GM12875 (cell line): ENCODE measurements around the gene MPDZ.

Experiments used
- H3K4me3 ChIP-seq: one replicate; pipeline ENCODE4 v1.5.1; 2011; ENCODE audit warnings: low read depth, low read length, control low read depth
- TF ChIP-seq, protein P1 (sequence below): IDR thresholded peaks from 2 replicates; pipeline ENCODE4 v1.5.1; 2011; ENCODE audit warnings: low read depth, mild to moderate bottlenecking, control low read depth, inconsistent platforms, low read length, moderate library complexity, borderline replicate concordance; ENCODE audit not compliant: insufficient read depth

Gene MPDZ

DNA sequence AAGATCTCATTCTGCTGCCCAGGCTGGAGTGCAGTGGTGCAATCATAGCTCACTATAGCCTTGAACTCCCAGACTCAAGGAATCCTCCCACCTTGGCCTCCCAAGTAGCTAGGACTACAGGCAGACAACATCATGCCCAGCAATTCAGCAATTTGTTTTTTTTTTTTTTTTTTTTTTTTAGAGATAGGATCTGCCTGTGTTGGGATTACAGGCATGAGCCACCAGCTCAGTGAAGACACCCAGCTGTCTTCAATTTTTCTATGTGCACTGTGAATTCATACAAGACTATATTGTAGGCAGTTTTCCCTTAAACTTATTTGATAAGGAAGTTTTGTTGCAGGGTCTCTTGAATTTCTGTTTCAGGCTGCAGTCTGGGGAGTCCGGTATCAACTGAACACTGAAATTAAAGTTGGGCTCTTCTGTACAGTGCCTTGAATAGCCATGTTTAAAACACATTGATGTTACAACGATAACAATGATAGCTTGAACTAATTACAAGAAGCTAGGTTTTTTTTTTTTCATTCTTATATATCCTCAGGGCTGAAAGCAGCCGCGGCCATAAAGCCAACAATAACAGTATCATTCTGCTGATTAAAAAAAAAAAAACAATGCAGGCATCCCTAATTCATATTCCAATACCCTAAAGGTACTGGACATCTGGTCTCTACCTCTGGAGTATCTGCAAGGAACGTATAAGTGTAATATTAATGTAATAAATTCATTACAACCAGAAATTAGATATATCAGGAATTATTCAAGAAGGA is 63.5 kb downstream of the MPDZ start:
- TF ChIP-seq, protein P1, sequence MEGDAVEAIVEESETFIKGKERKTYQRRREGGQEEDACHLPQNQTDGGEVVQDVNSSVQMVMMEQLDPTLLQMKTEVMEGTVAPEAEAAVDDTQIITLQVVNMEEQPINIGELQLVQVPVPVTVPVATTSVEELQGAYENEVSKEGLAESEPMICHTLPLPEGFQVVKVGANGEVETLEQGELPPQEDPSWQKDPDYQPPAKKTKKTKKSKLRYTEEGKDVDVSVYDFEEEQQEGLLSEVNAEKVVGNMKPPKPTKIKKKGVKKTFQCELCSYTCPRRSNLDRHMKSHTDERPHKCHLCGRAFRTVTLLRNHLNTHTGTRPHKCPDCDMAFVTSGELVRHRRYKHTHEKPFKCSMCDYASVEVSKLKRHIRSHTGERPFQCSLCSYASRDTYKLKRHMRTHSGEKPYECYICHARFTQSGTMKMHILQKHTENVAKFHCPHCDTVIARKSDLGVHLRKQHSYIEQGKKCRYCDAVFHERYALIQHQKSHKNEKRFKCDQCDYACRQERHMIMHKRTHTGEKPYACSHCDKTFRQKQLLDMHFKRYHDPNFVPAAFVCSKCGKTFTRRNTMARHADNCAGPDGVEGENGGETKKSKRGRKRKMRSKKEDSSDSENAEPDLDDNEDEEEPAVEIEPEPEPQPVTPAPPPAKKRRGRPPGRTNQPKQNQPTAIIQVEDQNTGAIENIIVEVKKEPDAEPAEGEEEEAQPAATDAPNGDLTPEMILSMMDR = no peak
- no peak overlapping the region for H3K4me3 ChIP-seq

DNA sequence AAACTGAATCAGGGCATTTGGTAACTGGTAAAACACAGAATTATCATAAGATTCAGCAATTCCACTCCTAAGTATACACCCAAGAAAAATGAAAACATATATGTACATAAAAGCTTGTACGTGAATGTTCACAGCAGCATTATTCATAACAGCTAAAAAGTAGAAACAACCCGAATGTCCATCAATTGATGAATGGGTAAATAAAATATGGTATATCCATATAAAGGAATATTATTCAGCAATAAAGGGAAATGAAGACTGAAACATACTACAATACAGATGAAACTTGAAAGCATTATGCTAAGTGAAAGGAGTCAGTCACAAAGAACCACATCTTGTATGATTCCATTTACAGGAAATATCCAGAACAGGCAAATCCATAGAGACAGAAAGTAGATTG is 65.5 kb downstream of the MPDZ start:
- TF ChIP-seq, protein P1 = no peak

DNA sequence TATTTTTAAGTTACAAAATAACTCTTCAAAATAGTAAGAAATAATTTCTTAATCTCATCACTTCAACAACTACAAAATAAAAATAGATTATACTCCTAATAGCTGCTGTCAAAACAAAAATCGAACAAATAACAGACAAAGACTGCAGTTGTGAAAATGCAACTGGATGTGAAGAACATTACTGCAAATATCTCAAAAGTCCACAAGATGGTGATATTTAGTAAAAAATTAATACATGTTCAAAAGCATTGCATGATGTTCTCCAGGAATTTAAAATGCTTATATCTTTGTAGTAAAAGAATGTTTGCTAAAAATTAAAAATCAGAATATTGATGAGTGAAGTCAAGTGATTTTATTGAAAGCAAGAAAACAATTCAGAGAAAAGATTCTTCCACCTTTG is 66.2 kb downstream of the MPDZ start:
- TF ChIP-seq, protein P1 = no peak
- H3K4me3 ChIP-seq = no peak overlapping the region

More for the DNA sequence above, 65.5 kb downstream of the MPDZ start:
- H3K4me3 ChIP-seq = no peak overlapping the region

DNA sequence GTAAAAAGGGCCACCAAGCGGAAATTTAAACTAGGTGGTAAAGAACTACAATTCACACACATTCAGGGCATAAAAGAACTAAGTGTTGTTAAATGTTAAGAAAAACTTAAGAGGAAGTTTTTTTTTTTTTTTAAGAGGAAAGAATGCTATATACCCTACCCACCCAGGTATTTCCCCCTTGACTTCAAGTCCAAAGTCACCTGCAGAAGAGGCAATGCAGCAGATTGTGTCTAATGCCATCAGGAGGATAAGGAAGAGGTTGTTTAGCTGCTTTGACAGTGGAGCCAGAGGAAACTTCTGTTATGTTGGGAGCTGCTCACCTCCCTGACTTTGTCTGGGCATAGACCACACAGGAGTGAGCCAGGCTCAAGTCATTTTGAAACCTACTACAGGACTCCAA is 69.2 kb downstream of the MPDZ start:
- TF ChIP-seq, protein P1 = no peak
- H3K4me3 ChIP-seq = no peak overlapping the region

DNA sequence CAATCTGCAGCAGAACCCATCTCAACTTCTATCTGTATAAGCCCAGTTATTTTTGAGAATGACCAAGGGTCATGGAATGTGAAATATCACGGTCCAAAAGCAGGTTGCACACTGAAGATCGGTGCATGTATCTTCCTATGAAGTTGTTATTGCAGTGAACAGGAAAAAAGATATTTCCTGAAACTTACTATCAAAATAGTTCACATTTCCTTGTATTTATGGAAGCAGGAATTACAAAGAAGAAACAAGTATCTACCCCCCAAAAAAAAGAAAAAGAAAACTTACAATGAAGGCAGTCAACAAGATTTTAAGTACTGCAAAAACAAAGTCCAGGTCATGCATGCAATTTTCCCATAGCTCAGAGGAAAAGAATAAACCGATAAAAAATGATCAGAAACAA is 70.0 kb downstream of the MPDZ start:
- TF ChIP-seq, protein P1 = no peak
- no peak overlapping the region for H3K4me3 ChIP-seq

DNA sequence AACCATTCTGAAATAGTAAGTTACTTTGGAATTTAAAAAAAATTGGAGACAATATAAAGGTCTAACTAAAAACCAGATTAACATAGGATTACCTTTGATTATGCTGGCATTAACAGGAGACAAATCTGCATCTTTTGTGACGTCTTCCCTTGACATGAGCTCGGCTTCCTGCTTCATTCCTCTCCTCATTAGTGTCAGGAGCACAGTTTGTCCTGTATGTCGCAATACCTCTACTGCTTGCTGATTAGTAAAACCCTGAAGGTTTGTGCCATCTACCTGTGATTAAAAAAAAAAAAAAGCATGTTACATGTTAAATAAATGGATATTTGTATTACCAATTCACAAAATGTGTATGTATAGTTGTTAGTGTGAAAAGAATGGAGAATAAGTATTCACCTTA is 73.7 kb downstream of the MPDZ start:
- TF ChIP-seq, protein P1 = no peak

DNA sequence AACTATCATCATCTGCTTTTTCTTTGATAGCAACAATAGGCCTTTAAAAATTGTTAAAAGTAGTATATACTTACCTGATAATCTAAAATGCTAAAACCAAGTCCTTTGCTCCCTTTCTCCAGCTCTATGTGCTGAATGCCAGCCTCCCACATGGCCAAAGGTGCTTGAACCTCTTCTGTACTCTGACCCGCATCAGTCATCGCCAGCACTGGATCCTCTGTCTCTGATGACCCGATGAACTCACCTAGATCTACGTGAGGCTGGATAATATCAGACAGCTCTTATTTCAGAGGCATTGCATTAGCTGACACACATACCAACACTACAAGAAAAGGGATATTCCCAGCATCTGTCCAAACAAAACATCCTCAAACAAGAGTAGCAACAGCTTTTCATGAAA is 89.5 kb downstream of the MPDZ start:
- no peak overlapping the region for H3K4me3 ChIP-seq
- TF ChIP-seq, protein P1 = no peak

More for the DNA sequence above, 73.7 kb downstream of the MPDZ start:
- no peak overlapping the region for H3K4me3 ChIP-seq
